Measurements from ENCODE around the gene EIF4G2. TPM values are rescaled to one million over a fixed set of nuclear protein-coding genes. Genes with fewer than 3 reads are reported as not detected.
"Not testable (repeated sequence)": the region's sequence is repeated elsewhere in the genome, so short reads cannot be mapped to it uniquely, and the experiment has no call there.

EIF4G2 gene
- total and polyA plus RNA-seq, 2 experiments from 2014 or later = 384 to 584 TPM

GRCh38 chr11:10823152-10823579, 14.4 kb upstream of the EIF4G2 start:
- Histone ChIP-seq H3K4me3 (no peak overlapping the region), H3K27me3 (no peaks in the 10 kb centered on the region), H3K36me3 (no peaks in the 10 kb centered on the region), H3K9me3 (ENCODE audit: low read depth) (no peaks in the 10 kb centered on the region), H3K4me1 (ENCODE audit: low read depth) (no peaks in the 10 kb centered on the region), H3K27ac (no peak overlapping the region)
- no peak for TF ChIP-seq CTCF (IDR thresholded peaks at IDR 0.05; ENCODE audit: low read depth, low read length)
- no peak for DNase-seq (ENCODE audit: low read depth in 1 of 2, low spot score in 1 of 2)

- H3K36me3 ChIP-seq; H3K27ac ChIP-seq; DNase-seq (ENCODE audit: low read depth in 1 of 2, low spot score in 1 of 2); H3K9me3 ChIP-seq (ENCODE audit: low read depth); H3K27me3 ChIP-seq; H3K4me1 ChIP-seq (ENCODE audit: low read depth); H3K4me3 ChIP-seq: not testable (repeated sequence)
Observed at GRCh38 chr11:10822491-10822890, 13.8 kb upstream of the EIF4G2 start.

GRCh38 chr11:10818594-10818993, 9.9 kb upstream of the EIF4G2 start:
- DNase-seq (ENCODE audit: low read depth in 1 of 2, low spot score in 1 of 2) = no peak
- Histone ChIP-seq H3K4me1 (ENCODE audit: low read depth) (no peaks in the 10 kb centered on the region), H3K27me3 (no peaks in the 10 kb centered on the region), H3K27ac (no peak overlapping the region), H3K9me3 (ENCODE audit: low read depth) (no peaks in the 10 kb centered on the region), H3K36me3 (no peaks in the 10 kb centered on the region), H3K4me3 (no peak overlapping the region)
- no peak for TF ChIP-seq CTCF (IDR thresholded peaks at IDR 0.05; ENCODE audit: low read depth, low read length)

GRCh38 chr11:10813945-10814344, 5.2 kb upstream of the EIF4G2 start:
- H3K4me1 ChIP-seq (ENCODE audit: low read depth) = peaks cover 6% of the 10 kb centered on the region

GRCh38 chr11:10809373-10810160, 841 bp upstream of the EIF4G2 start:
- peaks cover 26% of the 10 kb centered on the region for H3K36me3 ChIP-seq
- peak in 1 of 2 donors; percentile 85 for DNase-seq (ENCODE audit: low read depth in 1 of 2, low spot score in 1 of 2)
- H3K4me1 ChIP-seq (ENCODE audit: low read depth) = peaks cover 12% of the 10 kb centered on the region
- no peaks in the 10 kb centered on the region for H3K27me3 ChIP-seq
- H3K27ac ChIP-seq = peak overlapping the region; percentile 99
- peak overlapping the region; percentile 64 for H3K4me3 ChIP-seq
- TF ChIP-seq CTCF (IDR thresholded peaks at IDR 0.05; ENCODE audit: low read depth, low read length) = no peak
- H3K9me3 ChIP-seq (ENCODE audit: low read depth) = no peaks in the 10 kb centered on the region

More at GRCh38 chr11:10813945-10814344, 5.2 kb upstream of the EIF4G2 start:
- no peaks in the 10 kb centered on the region for H3K27me3 ChIP-seq
- DNase-seq (ENCODE audit: low read depth in 1 of 2, low spot score in 1 of 2) = no peak
- TF ChIP-seq CTCF (IDR thresholded peaks at IDR 0.05; ENCODE audit: low read depth, low read length) = no peak
- H3K9me3 ChIP-seq (ENCODE audit: low read depth) = no peaks in the 10 kb centered on the region
- no peaks in the 10 kb centered on the region for H3K36me3 ChIP-seq
- H3K27ac ChIP-seq = no peak overlapping the region
- no peak overlapping the region for H3K4me3 ChIP-seq

GRCh38 chr11:10808235-10808552, 532 bp downstream of the EIF4G2 start:
- no peak for TF ChIP-seq CTCF (IDR thresholded peaks at IDR 0.05; ENCODE audit: low read depth, low read length)
- no peak for DNase-seq (ENCODE audit: low read depth in 1 of 2, low spot score in 1 of 2)
- Histone ChIP-seq H3K9me3 (ENCODE audit: low read depth) (no peaks in the 10 kb centered on the region), H3K36me3 (peaks cover 40% of the 10 kb centered on the region), H3K27ac (peak overlapping the region; percentile 99), H3K4me1 (ENCODE audit: low read depth) (peaks cover 12% of the 10 kb centered on the region), H3K27me3 (no peaks in the 10 kb centered on the region), H3K4me3 (peak overlapping the region; percentile 91)
